Measurements from ENCODE around the gene CYCS. TPM values are rescaled to one million over a fixed set of nuclear protein-coding genes. Genes with fewer than 3 reads are reported as not detected.
"Not testable (repeated sequence)": the region's sequence is repeated elsewhere in the genome, so short reads cannot be mapped to it uniquely, and the experiment has no call there.

CYCS gene
- total RNA-seq, 1 donor from 2014 or later, result 70.7 TPM

GRCh38 chr7:25091779-25092178 lies 33.3 kb downstream of the CYCS start:
- no peak for TF ChIP-seq CTCF (IDR thresholded peaks at IDR 0.05; ENCODE audit: insufficient read depth, low read length, poor library complexity, severe bottlenecking)
- no peaks in the 10 kb centered on the region for H3K36me3 ChIP-seq (ENCODE audit: control insufficient read depth, insufficient read depth, low read length)
- no peak for DNase-seq (ENCODE audit: low read depth)
- no peak overlapping the region for H3K4me3 ChIP-seq (ENCODE audit: low read depth, low read length)
- H3K27me3 ChIP-seq (ENCODE audit: control insufficient read depth, insufficient read depth, low read length), result no peaks in the 10 kb centered on the region

DNA sequence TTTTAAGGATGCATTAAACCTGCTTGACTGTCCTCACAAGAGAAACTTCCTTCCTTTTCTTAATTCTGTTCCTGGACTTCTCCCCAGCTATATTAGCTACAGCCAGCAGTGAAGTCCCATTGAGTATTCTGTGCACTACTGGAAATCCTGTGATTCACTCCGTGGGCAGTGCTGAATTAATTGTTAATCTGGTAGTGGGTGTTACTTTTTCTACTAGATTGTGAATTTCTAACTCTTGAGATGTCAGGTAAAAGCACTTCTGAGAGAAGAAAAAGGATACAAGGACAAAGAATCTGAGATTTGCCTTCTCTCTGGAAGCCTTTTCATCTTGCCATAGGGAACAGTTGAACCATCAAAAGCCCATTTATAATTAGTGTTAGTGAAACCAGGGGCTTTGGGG lies 33.9 kb downstream of the CYCS start:
- Histone ChIP-seq H3K4me3 (ENCODE audit: low read depth, low read length) (no peak overlapping the region), H3K27me3 (ENCODE audit: control insufficient read depth, insufficient read depth, low read length) (no peaks in the 10 kb centered on the region), H3K36me3 (ENCODE audit: control insufficient read depth, insufficient read depth, low read length) (no peaks in the 10 kb centered on the region)
- TF ChIP-seq CTCF (IDR thresholded peaks at IDR 0.05; ENCODE audit: insufficient read depth, low read length, poor library complexity, severe bottlenecking), result no peak
- no peak for DNase-seq (ENCODE audit: low read depth)

GRCh38 chr7:25090374-25090773 lies 34.7 kb downstream of the CYCS start:
- no peaks in the 10 kb centered on the region for H3K36me3 ChIP-seq (ENCODE audit: control insufficient read depth, insufficient read depth, low read length)
- no peak for DNase-seq (ENCODE audit: low read depth)
- no peak for TF ChIP-seq CTCF (IDR thresholded peaks at IDR 0.05; ENCODE audit: insufficient read depth, low read length, poor library complexity, severe bottlenecking)
- H3K27me3 ChIP-seq (ENCODE audit: control insufficient read depth, insufficient read depth, low read length), result no peaks in the 10 kb centered on the region
- no peak overlapping the region for H3K4me3 ChIP-seq (ENCODE audit: low read depth, low read length)

DNA sequence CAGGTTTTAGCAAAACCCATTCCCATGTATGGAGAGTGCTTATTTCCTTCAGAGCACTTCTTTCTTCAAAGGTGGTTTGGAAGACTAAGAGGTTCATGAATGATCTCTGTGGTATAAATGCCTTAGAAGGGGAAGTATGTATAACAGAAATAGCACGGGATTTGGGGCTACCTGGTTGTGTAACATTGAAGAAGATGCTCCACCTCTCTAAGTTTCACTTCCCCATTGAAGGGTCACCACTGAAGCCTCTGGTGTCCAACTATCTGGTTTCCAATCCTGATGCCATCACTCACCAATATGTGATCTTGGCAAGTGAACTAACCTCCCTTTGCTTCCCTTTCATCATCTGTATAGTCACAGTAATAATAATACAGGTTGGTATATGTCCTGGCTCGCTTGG lies 37.2 kb downstream of the CYCS start:
- Histone ChIP-seq H3K27me3 (ENCODE audit: control insufficient read depth, insufficient read depth, low read length) (no peaks in the 10 kb centered on the region), H3K36me3 (ENCODE audit: control insufficient read depth, insufficient read depth, low read length) (no peaks in the 10 kb centered on the region), H3K4me3 (ENCODE audit: low read depth, low read length) (no peak overlapping the region)
- TF ChIP-seq CTCF (IDR thresholded peaks at IDR 0.05; ENCODE audit: insufficient read depth, low read length, poor library complexity, severe bottlenecking), result no peak
- DNase-seq (ENCODE audit: low read depth), result no peak

GRCh38 chr7:25084821-25085220 lies 40.2 kb downstream of the CYCS start:
- H3K4me3 ChIP-seq (ENCODE audit: low read depth, low read length), result no peak overlapping the region
- no peak for DNase-seq (ENCODE audit: low read depth)
- H3K27me3 ChIP-seq (ENCODE audit: control insufficient read depth, insufficient read depth, low read length), result no peaks in the 10 kb centered on the region
- TF ChIP-seq CTCF (IDR thresholded peaks at IDR 0.05; ENCODE audit: insufficient read depth, low read length, poor library complexity, severe bottlenecking), result no peak
- no peaks in the 10 kb centered on the region for H3K36me3 ChIP-seq (ENCODE audit: control insufficient read depth, insufficient read depth, low read length)

GRCh38 chr7:25083201-25083600 lies 41.9 kb downstream of the CYCS start:
- H3K4me3 ChIP-seq (ENCODE audit: low read depth, low read length), result no peak overlapping the region
- DNase-seq (ENCODE audit: low read depth), result no peak
- H3K27me3 ChIP-seq (ENCODE audit: control insufficient read depth, insufficient read depth, low read length), result no peaks in the 10 kb centered on the region
- H3K36me3 ChIP-seq (ENCODE audit: control insufficient read depth, insufficient read depth, low read length), result no peaks in the 10 kb centered on the region
- no peak for TF ChIP-seq CTCF (IDR thresholded peaks at IDR 0.05; ENCODE audit: insufficient read depth, low read length, poor library complexity, severe bottlenecking)

DNA sequence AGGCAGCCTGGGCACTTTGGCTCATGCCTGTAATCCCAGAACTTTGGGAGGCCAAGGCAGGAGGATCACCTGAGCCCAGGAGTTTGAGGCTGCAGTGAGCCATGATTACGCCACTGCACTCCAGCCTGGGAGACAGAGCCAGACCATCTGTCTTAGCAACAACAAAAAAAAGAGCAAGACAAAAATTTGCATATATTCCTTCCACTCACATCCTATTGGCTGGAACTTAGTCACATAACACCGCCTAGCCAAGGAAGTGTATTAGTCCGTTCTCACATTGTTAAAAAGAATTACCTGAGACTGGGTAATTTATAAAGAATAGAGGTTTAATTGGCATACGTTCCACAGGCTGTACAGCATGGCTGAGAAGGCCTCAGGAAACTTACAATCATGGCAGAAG lies 43.0 kb downstream of the CYCS start:
- not testable (repeated sequence) for H3K4me3 ChIP-seq (ENCODE audit: low read depth, low read length); DNase-seq (ENCODE audit: low read depth); H3K36me3 ChIP-seq (ENCODE audit: control insufficient read depth, insufficient read depth, low read length); H3K27me3 ChIP-seq (ENCODE audit: control insufficient read depth, insufficient read depth, low read length)

All from kidney epithelial cell (primary cell).